K562 (cell line): ENCODE results near the gene HS2ST1. TPM values are rescaled to one million over a fixed set of nuclear protein-coding genes. Genes with fewer than 3 reads are reported as not detected.

ENCODE experiments used
- ATAC-seq: fragments of 200-7000 bp; cut with Tn5 transposase; 3 replicates; pipeline ENCODE4 v1.9.1; 2020; ENCODE audit warnings: moderate library complexity
- BruUV-seq: library from RNA; stranded (reverse); fragments of 400-500 nt; replicated peaks from 2 replicates; lab custom pipeline; 2021; lab: Mats Ljungman, UMichigan
- CTCF ChIA-PET: fragments of 300-600 bp; formaldehyde crosslinking; extraction: SDS; loops from one replicate; lab custom pipeline; 2021; ENCODE audit warnings: low intra/inter-chr PET ratio; lab: Yijun Ruan, JAX
- POLR2A ChIA-PET: fragments of 300-600, 350-650 bp; sonication (Branson Sonifier 250); formaldehyde crosslinking; extraction: SDS; loops from one replicate; lab custom pipeline; 2021; ENCODE audit warnings: antibody characterized with exemption, inconsistent platforms; lab: Yijun Ruan, JAX
- DNase-seq, 4 experiments: peaks; one replicate each; pipeline versions ENCODE4 v3.0.0 to v3.0.0-alpha.2; 2011 to 2018; ENCODE audit warnings: low spot score in 3 of 4, mixed read lengths in 3 of 4; ENCODE audit errors: extremely low read depth in 1 of 4
- FAIRE-seq: peaks from 2 replicates; lab custom pipeline; 2011; peaks lifted over from hg19 to GRCh38; lab: Jason Lieb, UNC
- H2AFZ ChIP-seq: 2 replicates; pipeline ENCODE4 v1.6.0; 2011; ENCODE audit warnings: low read depth, low read length, control low read depth, inconsistent platforms
- H3K27ac ChIP-seq: fragments of 200-600 bp; 3 replicates; pipeline ENCODE4 v1.8.0; 2011; ENCODE audit warnings: low read depth, mild to moderate bottlenecking, control low read depth, inconsistent platforms, low read length, moderate library complexity, mixed read lengths; ENCODE audit errors: extremely low read depth
- H3K27me3 ChIP-seq, 2 experiments: fragments of 300-600 bp in 1 of 2; 2 replicates in 1 of 2; 3 replicates in 1 of 2; pipeline versions ENCODE4 v1.6.0 to v1.8.0; 2011; ENCODE audit warnings: inconsistent platforms in 2 of 2, low read length in 2 of 2, mild to moderate bottlenecking in 1 of 2, mixed read lengths in 1 of 2, moderate library complexity in 1 of 2; ENCODE audit not compliant: control insufficient read depth in 2 of 2, insufficient read depth in 2 of 2
- H3K36me3 ChIP-seq: fragments of 300-600 bp; 3 replicates; pipeline ENCODE4 v1.8.0; 2011; ENCODE audit warnings: mild to moderate bottlenecking, low read length, inconsistent platforms; ENCODE audit not compliant: control insufficient read depth, insufficient read depth
- H3K4me1 ChIP-seq, 2 experiments: fragments of 200-600 bp in 1 of 2; replicated peaks in 1 of 2; 2 replicates in 1 of 2; 3 replicates in 1 of 2; pipeline versions ENCODE4 v1.5.1 to v1.8.0; 2011; ENCODE audit warnings: inconsistent platforms in 2 of 2, low read length in 2 of 2, mild to moderate bottlenecking in 1 of 2, mixed read lengths in 1 of 2, moderate library complexity in 1 of 2; ENCODE audit not compliant: control insufficient read depth in 2 of 2, insufficient read depth in 2 of 2
- H3K4me2 ChIP-seq: 2 replicates; pipeline ENCODE4 v1.6.1; 2011; ENCODE audit warnings: low read length, control low read depth, inconsistent platforms, mixed read lengths; ENCODE audit not compliant: insufficient read depth
- H3K4me3 ChIP-seq: fragments of 200-600 bp; sonication (generic), shearing (Covaris generic); 2 replicates; pipeline ENCODE4 v1.5.1; 2016; ENCODE audit warnings: control low read depth, inconsistent platforms
- H3K79me2 ChIP-seq: fragments of 200-600 bp; 3 replicates; pipeline ENCODE4 v1.8.0; 2011; ENCODE audit warnings: low read length, inconsistent platforms; ENCODE audit not compliant: control insufficient read depth, insufficient read depth
- H3K9ac ChIP-seq, 2 experiments: 2 replicates each; pipeline versions ENCODE4 v1.6.0 to v1.6.1; 2011; ENCODE audit warnings: low read depth in 2 of 2, low read length in 2 of 2, control low read depth in 1 of 2, inconsistent platforms in 1 of 2, mild to moderate bottlenecking in 1 of 2, mixed read lengths in 1 of 2; ENCODE audit not compliant: insufficient read depth in 1 of 2
- H3K9me1 ChIP-seq: one replicate; pipeline ENCODE4 v1.6.0; 2011; ENCODE audit warnings: inconsistent platforms, mild to moderate bottlenecking, low read length, moderate library complexity; ENCODE audit not compliant: control insufficient read depth, insufficient read depth
- H3K9me3 ChIP-seq: replicated peaks from 2 replicates; pipeline ENCODE4 v1.5.1; 2011; ENCODE audit warnings: low read depth, low read length, inconsistent platforms; ENCODE audit not compliant: control insufficient read depth, insufficient read depth
- H4K20me1 ChIP-seq: replicated peaks from 2 replicates; pipeline ENCODE4 v1.6.1; 2011; ENCODE audit warnings: low read length, inconsistent platforms, mixed read lengths; ENCODE audit not compliant: control insufficient read depth, insufficient read depth
- ARID1B ChIP-seq: fragments of 450-650 bp; IDR thresholded peaks from 2 replicates; pipeline ENCODE4 v1.6.1; 2016; ENCODE audit warnings: antibody characterized with exemption, mild to moderate bottlenecking, inconsistent platforms
- DPF2 ChIP-seq: fragments of 450-650 bp; IDR thresholded peaks from 2 replicates; pipeline ENCODE4 v1.6.1; 2016
- MGA ChIP-seq: fragments of 450-650 bp; IDR thresholded peaks from 2 replicates; pipeline ENCODE4 v1.6.1; 2016; ENCODE audit warnings: mild to moderate bottlenecking, moderate library complexity
- NFE2 ChIP-seq: IDR thresholded peaks from 2 replicates; pipeline ENCODE4 v1.6.1; 2014; ENCODE audit warnings: antibody characterized with exemption, low read depth
- SREBF1 ChIP-seq: fragments of 150-350 bp; IDR thresholded peaks from 2 replicates; pipeline ENCODE4 v1.6.1; 2014; ENCODE audit warnings: antibody characterized with exemption, low read depth, low read length, borderline replicate concordance
- ZNF384 ChIP-seq: IDR thresholded peaks from 2 replicates; pipeline ENCODE4 v1.6.1; 2012; ENCODE audit warnings: low read depth, low read length, improper control_type of control experiment
- ZNF431 ChIP-seq: sonication (generic); formaldehyde crosslinking; IDR thresholded peaks from 2 replicates; pipeline ENCODE4 v1.8.0; 2022; ENCODE audit warnings: mild to moderate bottlenecking, missing genetic modification reagents
- in situ Hi-C: fragments of 300-500 bp; cut with MboI; formaldehyde crosslinking; loops from 4 replicates; pipeline ENCODE4 v1.15.0; 2018; ENCODE audit warnings: inconsistent platforms, mixed read lengths
- intact Hi-C: fragments of 100-400 bp; cut with micrococcal nuclease; formaldehyde crosslinking; loops from 2 replicates; pipeline ENCODE4 v1.14.2; 2022
- polyA plus RNA-seq, 8 experiments: library from polyadenylated mRNA; depleted of rRNA in 4 of 8; stranded (reverse) in 5 of 8; unstranded in 3 of 8; fragments of >200 nt; fragmentation: Nextera tagmentation in 2 of 8; fragmentation: Illumina TruSeq in 1 of 8; extraction: Ambion mirVana in 2 of 8; extraction: Trizol in 1 of 8; gene quantifications; 2 replicates each; pipeline versions ENCODE4 v1.2.1 to v1.2.3, GENCODE V29; 2011 to 2014; ENCODE audit warnings: inconsistent platforms in 1 of 8, missing spikeins in 1 of 8
- total RNA-seq, 7 experiments: library from RNA; depleted of rRNA in 6 of 7; stranded (reverse); fragments of >200 nt in 6 of 7; fragmentation: Illumina TruSeq in 2 of 7; extraction: Trizol in 2 of 7; gene quantifications; 2 replicates each; pipeline versions ENCODE4 v1.2.1 to v1.2.3, GENCODE V29; 2011 to 2021; ENCODE audit warnings: low replicate concordance in 1 of 7
- TF ChIP-seq, protein P1 (sequence below): sonication (generic); formaldehyde crosslinking; IDR thresholded peaks from 2 replicates; pipeline ENCODE4 v1.8.1; 2023; ENCODE audit warnings: mild to moderate bottlenecking, missing genetic modification reagents

Gene HS2ST1
- total and polyA plus RNA-seq, 9 of the 15 experiments (the other 6 are each of a cell fraction or from before 2014, with no cell fraction given): 7.7 to 43.3 (median 25.8) TPM

DNA sequence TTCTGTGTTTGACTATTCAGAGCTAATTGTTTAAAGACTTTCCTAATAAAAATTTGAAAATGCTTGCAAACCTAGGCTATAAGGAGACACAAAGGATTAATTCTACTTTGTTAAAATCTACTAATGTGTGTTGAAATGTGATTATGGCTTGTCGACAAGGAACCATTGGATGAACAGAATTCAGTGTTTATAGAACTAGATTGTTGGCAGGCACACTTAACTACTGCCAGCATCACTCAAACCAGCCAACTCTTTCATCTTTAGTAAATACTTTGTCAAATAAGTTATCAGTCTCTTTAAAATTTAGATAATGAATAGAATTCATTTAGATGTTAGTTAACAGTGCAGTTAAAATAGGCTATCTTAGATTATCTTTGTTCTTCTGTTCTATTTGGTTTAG is 27.6 kb downstream of the HS2ST1 start (continued):
- TF ChIP-seq, protein P1, sequence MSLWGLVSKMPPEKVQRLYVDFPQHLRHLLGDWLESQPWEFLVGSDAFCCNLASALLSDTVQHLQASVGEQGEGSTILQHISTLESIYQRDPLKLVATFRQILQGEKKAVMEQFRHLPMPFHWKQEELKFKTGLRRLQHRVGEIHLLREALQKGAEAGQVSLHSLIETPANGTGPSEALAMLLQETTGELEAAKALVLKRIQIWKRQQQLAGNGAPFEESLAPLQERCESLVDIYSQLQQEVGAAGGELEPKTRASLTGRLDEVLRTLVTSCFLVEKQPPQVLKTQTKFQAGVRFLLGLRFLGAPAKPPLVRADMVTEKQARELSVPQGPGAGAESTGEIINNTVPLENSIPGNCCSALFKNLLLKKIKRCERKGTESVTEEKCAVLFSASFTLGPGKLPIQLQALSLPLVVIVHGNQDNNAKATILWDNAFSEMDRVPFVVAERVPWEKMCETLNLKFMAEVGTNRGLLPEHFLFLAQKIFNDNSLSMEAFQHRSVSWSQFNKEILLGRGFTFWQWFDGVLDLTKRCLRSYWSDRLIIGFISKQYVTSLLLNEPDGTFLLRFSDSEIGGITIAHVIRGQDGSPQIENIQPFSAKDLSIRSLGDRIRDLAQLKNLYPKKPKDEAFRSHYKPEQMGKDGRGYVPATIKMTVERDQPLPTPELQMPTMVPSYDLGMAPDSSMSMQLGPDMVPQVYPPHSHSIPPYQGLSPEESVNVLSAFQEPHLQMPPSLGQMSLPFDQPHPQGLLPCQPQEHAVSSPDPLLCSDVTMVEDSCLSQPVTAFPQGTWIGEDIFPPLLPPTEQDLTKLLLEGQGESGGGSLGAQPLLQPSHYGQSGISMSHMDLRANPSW (CRISPR knock-in tag): no peak
- TF ChIP-seq SREBF1: no peak

DNA sequence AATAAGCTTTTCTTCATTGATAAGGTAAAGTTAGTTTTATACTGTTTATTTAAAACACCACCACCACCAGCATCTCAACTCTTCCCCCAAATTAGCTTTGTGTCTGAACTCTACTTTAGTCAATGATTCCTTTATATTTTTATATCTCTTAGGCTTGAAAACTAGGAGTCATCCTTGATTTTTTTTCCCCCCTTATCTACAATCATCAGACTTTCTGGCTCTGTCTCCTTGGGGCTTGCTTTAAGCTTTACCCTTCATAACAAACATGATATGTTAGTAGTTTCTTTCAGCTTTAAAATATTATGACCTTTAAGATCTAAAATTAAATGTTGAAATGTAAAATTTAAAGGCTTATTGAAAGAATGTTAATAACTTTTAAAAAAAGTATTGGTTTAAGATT is 28.3 kb downstream of the HS2ST1 start:
- FAIRE-seq (no peak), DNase-seq (peak in 2 of 4 experiments; percentile 24 to 29)
- TF ChIP-seq ZNF384 (peak; percentile 80; the same call in 1 of the 2 replicates), NFE2 (0 out of 2 replicates have a peak, but pooled peaks have one; percentile 18), DPF2 (peak; percentile 77), MGA (no peak), ZNF431 (CRISPR knock-in tag) (no peak), ARID1B (peak; percentile 64)

More for the DNA sequence above, 28.3 kb downstream of the HS2ST1 start:
- H3K36me3 ChIP-seq: no peaks in the 10 kb centered on the region
- H3K4me2 ChIP-seq: no peak overlapping the region
- no peaks in the 10 kb centered on the region for H3K27me3 ChIP-seq
- no TSS peak for BruUV-seq
- no peak overlapping the region for H3K27ac ChIP-seq
- H4K20me1 ChIP-seq: no peaks in the 10 kb centered on the region; the same call in 1 of the 2 replicates
- POLR2A ChIA-PET: interaction anchor here (0.6 to 1.8 kb wide), 5 partner anchors 8 to 125 kb away, joined by 3 to 7 read pairs (median 5); partner anchors contain the start of genes HS2ST1 and SELENOF
- H3K79me2 ChIP-seq: peaks cover 99% of the 10 kb centered on the region
- no peak overlapping the region for H2AFZ ChIP-seq
- H3K9me3 ChIP-seq: no peaks in the 10 kb centered on the region
- CTCF ChIA-PET: no interaction called here
- no peaks in the 10 kb centered on the region for H3K9me1 ChIP-seq
- ATAC-seq: 0 out of 3 replicates have a peak, but pooled peaks have one; percentile 31
- in situ Hi-C loops (no loop called here), intact Hi-C loops (no loop called here)
- H3K9ac ChIP-seq: no peak overlapping the region
- peaks cover 10 to 12% of the 10 kb centered on the region in 2 experiments for H3K4me1 ChIP-seq
- no peak overlapping the region for H3K4me3 ChIP-seq
